ENCODE data around the gene RTN4RL2.

GRCh38 chr11:57493507-57494503 is 33.5 kb downstream of the RTN4RL2 start:
- peak; percentile 64 to 69 (median 64) for TF ChIP-seq CTCF (IDR thresholded peaks at IDR 0.05)
- TF ChIP-seq POLR2A (IDR thresholded peaks at IDR 0.05), result no peak

Measured in ovary (tissue), 3 donors.